GM23338 (cell line): Measurements from ENCODE around the gene CCDC32. TPM values are rescaled to one million over a fixed set of nuclear protein-coding genes. Genes with fewer than 3 reads are reported as not detected.

Source experiments
- ATAC-seq: fragments of 200-7000 bp; cut with Tn5 transposase; 3 replicates; pipeline ENCODE4 v1.9.1; 2020
- DNase-seq: peaks from one replicate; pipeline ENCODE4 v3.0.0-alpha.2; 2015; ENCODE audit warnings: low spot score
- H2AFZ ChIP-seq: fragments of 200-600 bp; sonication (generic); 2 replicates; pipeline ENCODE4 v1.8.0; 2016; ENCODE audit warnings: antibody characterized with exemption, mild to moderate bottlenecking, moderate library complexity
- H3F3A ChIP-seq: fragments of 200-600 bp; sonication (generic); replicated peaks from 2 replicates; pipeline ENCODE4 v1.8.0; 2017; ENCODE audit warnings: antibody characterized with exemption, mixed run types, low read depth
- H3K27ac ChIP-seq: fragments of 200-600 bp; sonication (generic); 2 replicates; pipeline ENCODE4 v1.6.1; 2016; ENCODE audit warnings: low read depth
- H3K27me3 ChIP-seq: fragments of 200-600 bp; sonication (generic); 2 replicates; pipeline ENCODE4 v1.8.0; 2016; ENCODE audit warnings: mild to moderate bottlenecking, mixed run types, moderate library complexity; ENCODE audit not compliant: insufficient read depth
- H3K36me3 ChIP-seq: fragments of 200-600 bp; sonication (generic); 2 replicates; pipeline ENCODE4 v1.8.0; 2016; ENCODE audit warnings: mild to moderate bottlenecking; ENCODE audit not compliant: insufficient read depth
- H3K4me1 ChIP-seq: fragments of 200-600 bp; sonication (generic); 2 replicates; pipeline ENCODE4 v1.8.0; 2016; ENCODE audit warnings: mild to moderate bottlenecking, moderate library complexity; ENCODE audit not compliant: insufficient read depth
- H3K4me2 ChIP-seq: fragments of 200-600 bp; sonication (generic); 2 replicates; pipeline ENCODE4 v1.7.1; 2017; ENCODE audit warnings: mixed run types
- H3K4me3 ChIP-seq: fragments of 200-600 bp; sonication (generic); 2 replicates; pipeline ENCODE4 v1.6.1; 2016; ENCODE audit warnings: mixed run types
- H3K79me2 ChIP-seq: fragments of 200-600 bp; sonication (generic); replicated peaks from 2 replicates; pipeline ENCODE4 v1.8.0; 2017; ENCODE audit warnings: mild to moderate bottlenecking; ENCODE audit not compliant: insufficient read depth
- H3K9me2 ChIP-seq: fragments of 200-600 bp; sonication (generic); 2 replicates; pipeline ENCODE4 v1.8.0; 2017; ENCODE audit not compliant: insufficient read depth
- H4K20me1 ChIP-seq: fragments of 200-600 bp; sonication (generic); replicated peaks from 2 replicates; pipeline ENCODE4 v1.8.0; 2017; ENCODE audit warnings: mild to moderate bottlenecking; ENCODE audit not compliant: insufficient read depth
- H3K27ac Mint-ChIP-seq: 2 replicates; pipeline ENCODE4 v1.8.0; 2020; ENCODE audit warnings: inconsistent platforms, mild to moderate bottlenecking, moderate library complexity, mixed read lengths
- H3K27me3 Mint-ChIP-seq: 3 replicates; pipeline ENCODE4 v1.8.0; 2022; ENCODE audit warnings: low read depth, mild to moderate bottlenecking, moderate library complexity, mixed read lengths, inconsistent platforms; ENCODE audit not compliant: insufficient read depth, poor library complexity
- H3K36me3 Mint-ChIP-seq: 3 replicates; pipeline ENCODE4 v1.8.0; 2021; ENCODE audit warnings: low read depth, mild to moderate bottlenecking, inconsistent platforms, moderate library complexity, mixed read lengths
- H3K4me1 Mint-ChIP-seq: 3 replicates; pipeline ENCODE4 v1.8.0; 2020; ENCODE audit warnings: mild to moderate bottlenecking, inconsistent platforms, mixed read lengths
- H3K4me3 Mint-ChIP-seq: 3 replicates; pipeline ENCODE4 v1.8.0; 2021; ENCODE audit warnings: moderate library complexity, mild to moderate bottlenecking, inconsistent platforms, mixed read lengths
- H3K9me3 Mint-ChIP-seq: 3 replicates; pipeline ENCODE4 v1.8.0; 2020; ENCODE audit warnings: moderate library complexity, mild to moderate bottlenecking, inconsistent platforms, mixed read lengths
- EZH2 ChIP-seq: fragments of 200-600 bp; sonication (generic); IDR thresholded peaks from one replicate; pipeline ENCODE4 v1.8.0; 2017; ENCODE audit warnings: antibody characterized with exemption, mild to moderate bottlenecking, low read depth; ENCODE audit not compliant: unreplicated experiment
- EZH2phosphoT487 ChIP-seq: fragments of 200-600 bp; sonication (generic); IDR thresholded peaks from one replicate; pipeline ENCODE4 v1.8.1; 2018; ENCODE audit warnings: antibody characterized with exemption; ENCODE audit not compliant: unreplicated experiment
- JUNB ChIP-seq: IDR thresholded peaks from one replicate; pipeline ENCODE4 v1.6.1; 2016; ENCODE audit warnings: antibody characterized with exemption; ENCODE audit not compliant: unreplicated experiment
- POLR2AphosphoS5 ChIP-seq: IDR thresholded peaks from 2 replicates; pipeline ENCODE4 v1.6.1; 2016; ENCODE audit warnings: antibody characterized with exemption, low read depth
- ZNF114 ChIP-seq: fragments of 250-450 bp; sonication (Bioruptor Pico); IDR thresholded peaks from 2 replicates; pipeline ENCODE4 v1.5.0; 2020; ENCODE audit warnings: mild to moderate bottlenecking, moderate library complexity
- ZNF331 ChIP-seq: fragments of 250-450 bp; sonication (Bioruptor Pico); IDR thresholded peaks from 2 replicates; pipeline ENCODE4 v1.5.0; 2020; ENCODE audit warnings: low read depth, mild to moderate bottlenecking, moderate library complexity
- polyA plus RNA-seq: library from polyadenylated mRNA; unstranded; fragments of >200 nt; fragmentation: Nextera tagmentation; extraction: Ambion mirVana; gene quantifications from 2 replicates; pipeline ENCODE4 v1.2.1, GENCODE V29; 2016
- total RNA-seq: library from RNA; depleted of rRNA; stranded (reverse); fragments of >200 nt; shearing (Covaris generic); gene quantifications from 2 replicates; pipeline ENCODE4 v1.2.3, GENCODE V29; 2014
- TF ChIP-seq, protein P1 (sequence below): fragments of 250-450 bp; sonication (Bioruptor Pico); IDR thresholded peaks from 2 replicates; pipeline ENCODE4 v1.5.0; 2020; ENCODE audit warnings: mild to moderate bottlenecking, moderate library complexity
- TF ChIP-seq, protein P2 (sequence below), 2 experiments: fragments of 200-600 bp in 1 of 2; sonication (generic) in 1 of 2; conservative IDR thresholded peaks; 2 replicates each; pipeline versions ENCODE4 v1.5.1 to v1.6.1; 2016 to 2017; ENCODE audit warnings: antibody characterized with exemption in 2 of 2, low read depth in 2 of 2, mild to moderate bottlenecking in 2 of 2, moderate library complexity in 1 of 2

CCDC32 gene
- total and polyA plus RNA-seq, 2 experiments from 2014 or later: 13.8 to 15.4 TPM

DNA sequence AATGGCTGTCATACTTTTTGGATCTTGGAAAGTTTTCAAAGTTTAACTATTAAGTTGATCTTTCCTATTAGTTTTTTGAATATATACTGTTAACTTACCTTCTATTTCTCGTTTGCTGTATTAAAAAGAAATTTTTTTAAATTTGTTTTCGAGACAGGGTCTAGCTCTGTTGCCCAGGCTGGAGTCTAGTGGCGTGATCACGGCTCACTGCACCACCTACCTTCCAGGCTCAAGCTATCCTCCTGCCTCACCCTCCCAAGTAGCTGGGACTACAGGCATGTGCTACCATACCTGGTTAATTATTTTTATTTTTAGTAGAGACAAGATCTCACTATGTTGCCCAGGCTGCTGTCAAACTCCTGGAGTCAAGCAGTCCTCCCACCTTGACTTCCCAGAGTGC is 33.8 kb upstream of the CCDC32 start (continued):
- TF ChIP-seq, protein P1, sequence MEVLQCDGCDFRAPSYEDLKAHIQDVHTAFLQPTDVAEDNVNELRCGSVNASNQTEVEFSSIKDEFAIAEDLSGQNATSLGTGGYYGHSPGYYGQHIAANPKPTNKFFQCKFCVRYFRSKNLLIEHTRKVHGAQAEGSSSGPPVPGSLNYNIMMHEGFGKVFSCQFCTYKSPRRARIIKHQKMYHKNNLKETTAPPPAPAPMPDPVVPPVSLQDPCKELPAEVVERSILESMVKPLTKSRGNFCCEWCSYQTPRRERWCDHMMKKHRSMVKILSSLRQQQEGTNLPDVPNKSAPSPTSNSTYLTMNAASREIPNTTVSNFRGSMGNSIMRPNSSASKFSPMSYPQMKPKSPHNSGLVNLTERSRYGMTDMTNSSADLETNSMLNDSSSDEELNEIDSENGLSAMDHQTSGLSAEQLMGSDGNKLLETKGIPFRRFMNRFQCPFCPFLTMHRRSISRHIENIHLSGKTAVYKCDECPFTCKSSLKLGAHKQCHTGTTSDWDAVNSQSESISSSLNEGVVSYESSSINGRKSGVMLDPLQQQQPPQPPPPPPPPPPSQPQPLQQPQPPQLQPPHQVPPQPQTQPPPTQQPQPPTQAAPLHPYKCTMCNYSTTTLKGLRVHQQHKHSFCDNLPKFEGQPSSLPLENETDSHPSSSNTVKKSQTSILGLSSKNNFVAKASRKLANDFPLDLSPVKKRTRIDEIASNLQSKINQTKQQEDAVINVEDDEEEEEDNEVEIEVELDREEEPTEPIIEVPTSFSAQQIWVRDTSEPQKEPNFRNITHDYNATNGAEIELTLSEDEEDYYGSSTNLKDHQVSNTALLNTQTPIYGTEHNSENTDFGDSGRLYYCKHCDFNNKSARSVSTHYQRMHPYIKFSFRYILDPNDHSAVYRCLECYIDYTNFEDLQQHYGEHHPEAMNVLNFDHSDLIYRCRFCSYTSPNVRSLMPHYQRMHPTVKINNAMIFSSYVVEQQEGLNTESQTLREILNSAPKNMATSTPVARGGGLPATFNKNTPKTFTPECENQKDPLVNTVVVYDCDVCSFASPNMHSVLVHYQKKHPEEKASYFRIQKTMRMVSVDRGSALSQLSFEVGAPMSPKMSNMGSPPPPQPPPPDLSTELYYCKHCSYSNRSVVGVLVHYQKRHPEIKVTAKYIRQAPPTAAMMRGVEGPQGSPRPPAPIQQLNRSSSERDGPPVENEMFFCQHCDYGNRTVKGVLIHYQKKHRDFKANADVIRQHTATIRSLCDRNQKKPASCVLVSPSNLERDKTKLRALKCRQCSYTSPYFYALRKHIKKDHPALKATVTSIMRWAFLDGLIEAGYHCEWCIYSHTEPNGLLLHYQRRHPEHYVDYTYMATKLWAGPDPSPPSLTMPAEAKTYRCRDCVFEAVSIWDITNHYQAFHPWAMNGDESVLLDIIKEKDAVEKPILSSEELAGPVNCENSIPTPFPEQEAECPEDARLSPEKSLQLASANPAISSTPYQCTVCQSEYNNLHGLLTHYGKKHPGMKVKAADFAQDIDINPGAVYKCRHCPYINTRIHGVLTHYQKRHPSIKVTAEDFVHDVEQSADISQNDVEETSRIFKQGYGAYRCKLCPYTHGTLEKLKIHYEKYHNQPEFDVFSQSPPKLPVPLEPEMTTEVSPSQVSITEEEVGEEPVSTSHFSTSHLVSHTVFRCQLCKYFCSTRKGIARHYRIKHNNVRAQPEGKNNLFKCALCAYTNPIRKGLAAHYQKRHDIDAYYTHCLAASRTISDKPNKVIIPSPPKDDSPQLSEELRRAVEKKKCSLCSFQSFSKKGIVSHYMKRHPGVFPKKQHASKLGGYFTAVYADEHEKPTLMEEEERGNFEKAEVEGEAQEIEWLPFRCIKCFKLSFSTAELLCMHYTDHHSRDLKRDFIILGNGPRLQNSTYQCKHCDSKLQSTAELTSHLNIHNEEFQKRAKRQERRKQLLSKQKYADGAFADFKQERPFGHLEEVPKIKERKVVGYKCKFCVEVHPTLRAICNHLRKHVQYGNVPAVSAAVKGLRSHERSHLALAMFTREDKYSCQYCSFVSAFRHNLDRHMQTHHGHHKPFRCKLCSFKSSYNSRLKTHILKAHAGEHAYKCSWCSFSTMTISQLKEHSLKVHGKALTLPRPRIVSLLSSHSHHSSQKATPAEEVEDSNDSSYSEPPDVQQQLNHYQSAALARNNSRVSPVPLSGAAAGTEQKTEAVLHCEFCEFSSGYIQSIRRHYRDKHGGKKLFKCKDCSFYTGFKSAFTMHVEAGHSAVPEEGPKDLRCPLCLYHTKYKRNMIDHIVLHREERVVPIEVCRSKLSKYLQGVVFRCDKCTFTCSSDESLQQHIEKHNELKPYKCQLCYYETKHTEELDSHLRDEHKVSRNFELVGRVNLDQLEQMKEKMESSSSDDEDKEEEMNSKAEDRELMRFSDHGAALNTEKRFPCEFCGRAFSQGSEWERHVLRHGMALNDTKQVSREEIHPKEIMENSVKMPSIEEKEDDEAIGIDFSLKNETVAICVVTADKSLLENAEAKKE (CRISPR knock-in tag): no peak

DNA sequence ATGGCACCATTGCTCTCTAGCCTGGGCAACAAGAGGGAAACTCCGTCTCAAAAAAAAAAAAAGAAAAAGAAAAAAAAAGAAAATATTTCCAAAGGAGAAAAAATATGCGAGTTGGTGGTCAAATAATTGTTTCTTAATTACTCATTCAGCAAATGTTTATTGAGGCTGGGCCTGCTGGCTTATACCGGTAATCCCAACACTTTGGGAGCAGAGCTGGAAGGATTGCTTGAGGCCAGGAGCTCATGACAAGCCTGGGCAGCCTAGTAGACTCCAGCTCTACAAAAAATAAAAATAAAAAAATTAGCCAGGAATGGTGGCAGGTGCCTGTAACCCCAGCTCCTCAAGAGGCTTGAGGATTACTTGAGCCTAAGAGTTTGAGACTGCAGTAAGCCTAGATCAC is 33.3 kb upstream of the CCDC32 start:
- Histone ChIP-seq H2AFZ (no peak overlapping the region), H3K4me2 (no peak overlapping the region), H3K27me3 (no peaks in the 10 kb centered on the region), H3K79me2 (peaks cover 65% of the 10 kb centered on the region), H3K4me3 (no peak overlapping the region), H3K36me3 (no peaks in the 10 kb centered on the region), H4K20me1 (no peaks in the 10 kb centered on the region; the same call in 1 of the 2 replicates), H3K27ac (no peak overlapping the region), H3F3A (peaks cover 4% of the 10 kb centered on the region; the same call in 1 of the 2 replicates), H3K4me1 (peaks cover 6% of the 10 kb centered on the region; the same call in 1 of the 2 replicates), H3K9me2 (no peaks in the 10 kb centered on the region)
- peaks cover 6% of the 10 kb centered on the region; the same call in 1 of the 3 replicates for H3K36me3 Mint-ChIP-seq
- H3K9me3 Mint-ChIP-seq: peaks cover 8% of the 10 kb centered on the region
- H3K4me1 Mint-ChIP-seq: peaks cover 6% of the 10 kb centered on the region
- no peak overlapping the region for H3K4me3 Mint-ChIP-seq
- no peak overlapping the region for H3K27ac Mint-ChIP-seq
- H3K27me3 Mint-ChIP-seq: peaks cover 8% of the 10 kb centered on the region
- ATAC-seq (no peak), DNase-seq (no peak)
- TF ChIP-seq, protein P1 (CRISPR knock-in tag): no peak
- TF ChIP-seq EZH2: no peak
- TF ChIP-seq ZNF114 (CRISPR knock-in tag): no peak
- TF ChIP-seq, protein P2, sequence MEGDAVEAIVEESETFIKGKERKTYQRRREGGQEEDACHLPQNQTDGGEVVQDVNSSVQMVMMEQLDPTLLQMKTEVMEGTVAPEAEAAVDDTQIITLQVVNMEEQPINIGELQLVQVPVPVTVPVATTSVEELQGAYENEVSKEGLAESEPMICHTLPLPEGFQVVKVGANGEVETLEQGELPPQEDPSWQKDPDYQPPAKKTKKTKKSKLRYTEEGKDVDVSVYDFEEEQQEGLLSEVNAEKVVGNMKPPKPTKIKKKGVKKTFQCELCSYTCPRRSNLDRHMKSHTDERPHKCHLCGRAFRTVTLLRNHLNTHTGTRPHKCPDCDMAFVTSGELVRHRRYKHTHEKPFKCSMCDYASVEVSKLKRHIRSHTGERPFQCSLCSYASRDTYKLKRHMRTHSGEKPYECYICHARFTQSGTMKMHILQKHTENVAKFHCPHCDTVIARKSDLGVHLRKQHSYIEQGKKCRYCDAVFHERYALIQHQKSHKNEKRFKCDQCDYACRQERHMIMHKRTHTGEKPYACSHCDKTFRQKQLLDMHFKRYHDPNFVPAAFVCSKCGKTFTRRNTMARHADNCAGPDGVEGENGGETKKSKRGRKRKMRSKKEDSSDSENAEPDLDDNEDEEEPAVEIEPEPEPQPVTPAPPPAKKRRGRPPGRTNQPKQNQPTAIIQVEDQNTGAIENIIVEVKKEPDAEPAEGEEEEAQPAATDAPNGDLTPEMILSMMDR (conservative IDR thresholded peaks at IDR 0.05; ENCODE audit: low read depth in 2 of 2): no peak
- no peak for TF ChIP-seq ZNF331 (CRISPR knock-in tag)
- TF ChIP-seq EZH2phosphoT487: no peak
- TF ChIP-seq POLR2AphosphoS5: no peak
- no peak for TF ChIP-seq JUNB
